ENCODE results near the gene RHEB.

The RHEB gene

GRCh38 chr7:151497306-151497871 is 22.3 kb downstream of the RHEB start:
- H3K4me3 Mint-ChIP-seq: no peak overlapping the region
- ATAC-seq (no peak), DNase-seq (ENCODE audit: low spot score in 2 of 2) (no peak)
- no peaks in the 10 kb centered on the region for H3K9me3 Mint-ChIP-seq
- H3K27ac Mint-ChIP-seq: no peak overlapping the region
- peaks cover 85% of the 10 kb centered on the region for H3K4me1 Mint-ChIP-seq
- H3K36me3 Mint-ChIP-seq: peaks cover 6% of the 10 kb centered on the region

DNA sequence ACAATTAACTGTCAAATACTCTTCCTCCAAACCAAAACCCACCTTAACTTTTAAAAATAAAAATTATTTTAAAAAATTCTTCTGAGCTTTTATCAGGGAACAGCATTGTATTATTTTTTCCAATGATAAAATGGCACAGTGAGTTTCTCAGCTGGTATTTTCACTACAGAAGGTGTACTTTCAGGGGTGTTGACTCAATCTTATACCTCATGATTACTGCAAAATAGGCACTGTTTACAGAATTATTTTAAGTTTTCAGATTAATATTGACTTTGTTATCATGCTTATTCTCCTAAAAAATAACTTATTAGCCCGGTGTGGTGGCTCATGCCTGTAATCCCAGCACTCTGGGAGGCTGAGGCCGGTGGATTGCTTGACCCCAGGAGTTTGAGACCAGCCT is 24.3 kb downstream of the RHEB start:
- Mint-ChIP-seq H3K36me3 (peaks cover 12% of the 10 kb centered on the region), H3K27ac (no peak overlapping the region), H3K4me1 (peaks cover 73% of the 10 kb centered on the region), H3K4me3 (no peak overlapping the region), H3K9me3 (no peaks in the 10 kb centered on the region)
- DNase-seq (ENCODE audit: low spot score in 2 of 2): no peak
- ATAC-seq: no peak

GRCh38 chr7:151494298-151495284 is 25.1 kb downstream of the RHEB start:
- DNase-seq (ENCODE audit: low spot score in 2 of 2) (no peak), ATAC-seq (no peak)
- Mint-ChIP-seq H3K36me3 (peaks cover 20% of the 10 kb centered on the region), H3K4me1 (peaks cover 68% of the 10 kb centered on the region), H3K9me3 (no peaks in the 10 kb centered on the region), H3K27ac (peak overlapping the region; percentile 74), H3K4me3 (no peak overlapping the region)

- peaks cover 54% of the 10 kb centered on the region for H3K4me1 Mint-ChIP-seq
- DNase-seq (ENCODE audit: low spot score in 2 of 2) (no peak), ATAC-seq (no peak)
- H3K36me3 Mint-ChIP-seq: peaks cover 35% of the 10 kb centered on the region
- no peaks in the 10 kb centered on the region for H3K9me3 Mint-ChIP-seq
- peak overlapping the region; percentile 74 for H3K27ac Mint-ChIP-seq
- no peak overlapping the region for H3K4me3 Mint-ChIP-seq
Observed at GRCh38 chr7:151493083-151493482, 26.6 kb downstream of the RHEB start.

GRCh38 chr7:151491859-151492258 is 27.8 kb downstream of the RHEB start:
- Mint-ChIP-seq H3K36me3 (peaks cover 47% of the 10 kb centered on the region), H3K9me3 (no peaks in the 10 kb centered on the region), H3K4me3 (no peak overlapping the region), H3K27ac (no peak overlapping the region), H3K4me1 (peaks cover 43% of the 10 kb centered on the region)
- DNase-seq (ENCODE audit: low spot score in 2 of 2): no peak
- ATAC-seq: no peak

DNA sequence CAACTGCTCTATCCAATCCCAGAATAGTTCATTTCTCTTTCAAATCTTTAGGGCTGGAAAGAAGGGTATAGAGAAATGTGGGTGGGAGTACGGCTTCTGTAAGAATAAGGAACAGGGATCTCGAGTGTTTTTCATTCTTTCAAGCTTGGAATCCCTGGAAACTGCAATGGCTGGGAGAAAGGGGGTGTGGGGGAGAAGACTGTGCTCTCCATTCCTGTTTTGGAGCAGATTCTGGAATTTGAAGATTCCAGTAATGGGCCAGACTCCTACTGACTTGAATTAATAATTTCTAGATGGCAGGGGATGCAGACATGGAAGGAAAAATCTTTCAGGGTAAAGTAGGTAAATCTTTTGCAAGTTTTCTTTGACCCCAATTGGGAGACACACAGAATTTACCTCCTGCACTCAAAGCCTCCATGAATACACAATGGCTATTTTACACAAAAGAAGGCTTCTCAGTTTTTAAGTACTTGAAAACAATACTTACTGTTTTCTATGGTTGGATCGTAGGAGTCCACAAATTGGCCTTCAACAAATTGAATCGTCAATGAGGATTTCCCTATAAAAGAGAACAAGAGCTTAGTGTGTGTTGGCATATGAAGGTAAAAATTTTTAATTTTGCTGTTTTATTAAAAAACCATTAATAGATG is 29.1 kb downstream of the RHEB start:
- peaks cover 43% of the 10 kb centered on the region for H3K4me1 Mint-ChIP-seq
- no peak for DNase-seq (ENCODE audit: low spot score in 2 of 2)
- H3K4me3 Mint-ChIP-seq: no peak overlapping the region
- H3K9me3 Mint-ChIP-seq: no peaks in the 10 kb centered on the region
- peak overlapping the region; percentile 57 for H3K27ac Mint-ChIP-seq
- H3K36me3 Mint-ChIP-seq: peaks cover 59% of the 10 kb centered on the region
- ATAC-seq: no peak

GRCh38 chr7:151489498-151489897 is 30.2 kb downstream of the RHEB start:
- DNase-seq (ENCODE audit: low spot score in 2 of 2) (no peak), ATAC-seq (no peak)
- H3K4me3 Mint-ChIP-seq: no peak overlapping the region
- peak overlapping the region; percentile 43 for H3K27ac Mint-ChIP-seq
- H3K36me3 Mint-ChIP-seq: peaks cover 70% of the 10 kb centered on the region
- H3K4me1 Mint-ChIP-seq: peaks cover 41% of the 10 kb centered on the region
- no peaks in the 10 kb centered on the region for H3K9me3 Mint-ChIP-seq

DNA sequence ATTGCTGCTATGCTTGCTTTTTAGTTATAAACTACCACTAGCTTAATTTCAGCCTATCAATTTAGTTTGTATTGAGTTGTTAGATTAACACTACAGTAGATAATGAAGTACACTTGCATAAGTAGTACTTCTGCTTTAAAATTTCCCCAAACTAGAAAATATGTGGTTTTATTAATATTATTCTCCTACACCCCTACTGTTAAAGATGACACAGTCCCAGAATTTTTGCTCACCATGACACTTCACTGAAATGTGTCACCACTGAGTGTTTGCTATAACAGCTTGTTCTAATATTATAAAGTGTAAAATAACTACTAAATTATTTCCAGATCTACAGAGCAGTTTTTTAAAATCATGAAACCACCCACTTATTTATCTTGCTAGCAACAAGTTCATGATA is 31.6 kb downstream of the RHEB start:
- ATAC-seq (no peak), DNase-seq (ENCODE audit: low spot score in 2 of 2) (no peak)
- Mint-ChIP-seq H3K36me3 (peaks cover 80% of the 10 kb centered on the region), H3K27ac (no peak overlapping the region), H3K4me1 (peaks cover 35% of the 10 kb centered on the region), H3K9me3 (no peaks in the 10 kb centered on the region), H3K4me3 (no peak overlapping the region)

DNA sequence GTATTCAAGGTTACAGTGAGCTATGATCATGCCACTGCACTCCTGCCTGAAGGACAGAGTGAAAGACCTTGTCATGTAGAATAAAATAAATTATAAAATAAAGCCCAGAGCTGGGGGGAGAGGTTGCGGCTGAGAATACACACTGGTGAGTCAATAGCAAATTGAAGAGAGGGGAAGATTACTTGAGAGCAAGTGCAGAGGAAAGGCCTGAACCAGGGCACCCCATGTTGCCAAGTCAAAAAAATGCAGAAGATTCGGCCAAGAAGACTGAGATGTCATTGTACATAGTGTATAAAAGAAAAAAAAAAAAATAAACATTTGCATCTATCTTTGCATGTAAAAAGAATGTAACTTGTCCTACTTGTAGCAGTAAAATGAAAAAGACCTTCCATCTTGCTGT is 32.5 kb downstream of the RHEB start:
- peak overlapping the region; percentile 44 for H3K27ac Mint-ChIP-seq
- DNase-seq (ENCODE audit: low spot score in 2 of 2) (no peak), ATAC-seq (no peak)
- peaks cover 86% of the 10 kb centered on the region for H3K36me3 Mint-ChIP-seq
- no peak overlapping the region for H3K4me3 Mint-ChIP-seq
- H3K9me3 Mint-ChIP-seq: no peaks in the 10 kb centered on the region
- peaks cover 40% of the 10 kb centered on the region for H3K4me1 Mint-ChIP-seq

DNA sequence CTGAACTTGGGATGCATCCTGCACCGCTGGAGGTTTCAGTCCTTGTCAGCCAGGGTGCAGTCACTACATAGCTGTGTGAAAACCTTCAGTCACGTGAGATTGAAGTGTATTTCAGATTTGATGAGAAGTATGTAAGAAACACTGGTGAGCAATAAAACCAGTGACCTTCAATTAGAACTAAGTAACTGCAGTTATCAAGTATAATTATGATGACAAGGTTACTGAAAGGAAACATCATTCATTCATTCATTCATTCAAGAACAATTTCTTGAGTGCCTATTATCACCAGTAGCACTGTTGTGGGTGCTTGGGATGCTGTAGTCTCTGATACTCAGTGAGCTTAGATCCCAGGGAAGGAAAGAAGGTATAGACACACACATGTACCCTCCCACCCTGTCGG is 33.6 kb downstream of the RHEB start:
- Mint-ChIP-seq H3K4me3 (no peak overlapping the region), H3K9me3 (no peaks in the 10 kb centered on the region), H3K36me3 (peaks cover 98% of the 10 kb centered on the region), H3K4me1 (peaks cover 51% of the 10 kb centered on the region), H3K27ac (peak overlapping the region; percentile 44)
- ATAC-seq (no peak), DNase-seq (ENCODE audit: low spot score in 2 of 2) (no peak)

GRCh38 chr7:151484971-151485707 is 34.6 kb downstream of the RHEB start:
- H3K4me3 Mint-ChIP-seq: no peak overlapping the region
- no peak overlapping the region for H3K27ac Mint-ChIP-seq
- peaks cover 46% of the 10 kb centered on the region for H3K4me1 Mint-ChIP-seq
- ATAC-seq (peak; percentile 81), DNase-seq (ENCODE audit: low spot score in 2 of 2) (no peak)
- H3K36me3 Mint-ChIP-seq: peaks cover 94% of the 10 kb centered on the region
- no peaks in the 10 kb centered on the region for H3K9me3 Mint-ChIP-seq

- H3K27ac Mint-ChIP-seq: peak overlapping the region; percentile 6
Observed at GRCh38 chr7:151483711-151483983, 36.0 kb downstream of the RHEB start.

GRCh38 chr7:151482883-151483710 is 36.6 kb downstream of the RHEB start:
- H3K4me1 Mint-ChIP-seq: peaks cover 56% of the 10 kb centered on the region
- peaks cover 92% of the 10 kb centered on the region for H3K36me3 Mint-ChIP-seq
- H3K9me3 Mint-ChIP-seq: no peaks in the 10 kb centered on the region
- ATAC-seq (no peak), DNase-seq (ENCODE audit: low spot score in 2 of 2) (no peak)
- peak overlapping the region; percentile 26 for H3K27ac Mint-ChIP-seq
- no peak overlapping the region for H3K4me3 Mint-ChIP-seq

More at GRCh38 chr7:151483711-151483983, 36.0 kb downstream of the RHEB start:
- ATAC-seq: no peak
- Mint-ChIP-seq H3K4me1 (peaks cover 56% of the 10 kb centered on the region), H3K9me3 (no peaks in the 10 kb centered on the region), H3K36me3 (peaks cover 94% of the 10 kb centered on the region), H3K4me3 (no peak overlapping the region)
- DNase-seq (ENCODE audit: low spot score in 2 of 2): no peak

- Mint-ChIP-seq H3K36me3 (peaks cover 92% of the 10 kb centered on the region), H3K4me1 (peaks cover 55% of the 10 kb centered on the region), H3K4me3 (no peak overlapping the region), H3K9me3 (no peaks in the 10 kb centered on the region), H3K27ac (peak overlapping the region; percentile 52)
- DNase-seq (ENCODE audit: low spot score in 2 of 2): no peak
- peak; percentile 45 for ATAC-seq
Observed at GRCh38 chr7:151481650-151482505, 37.8 kb downstream of the RHEB start.
